A549 (cell line): ENCODE results near the gene TPPP2. TPM values are rescaled to one million over a fixed set of nuclear protein-coding genes. Genes with fewer than 3 reads are reported as not detected.

ENCODE experiments used
- ATAC-seq, 2 experiments: fragments of 200-7000 bp in 1 of 2; fragments of >200 bp in 1 of 2; cut with Nextera tagmentation in 1 of 2; cut with Tn5 transposase in 1 of 2; 3 replicates each; pipeline versions ENCODE4 v1.8.0 to v1.9.1; 2018 to 2020; ENCODE audit warnings: mild to moderate bottlenecking in 1 of 2, moderate library complexity in 1 of 2
- CTCF ChIA-PET: fragments of 300-600 bp; sonication (Branson Sonifier 250); formaldehyde crosslinking; extraction: SDS; loops from one replicate; lab custom pipeline; 2021; ENCODE audit warnings: antibody characterized with exemption, inconsistent platforms; lab: Yijun Ruan, JAX
- POLR2A ChIA-PET: fragments of 350-600 bp; formaldehyde crosslinking; extraction: SDS; loops from one replicate; lab custom pipeline; 2021; ENCODE audit warnings: antibody characterized with exemption, inconsistent platforms; lab: Yijun Ruan, JAX
- DNase-seq, 2 experiments: peaks; one replicate each; pipeline versions ENCODE4 v3.0.0 to v3.0.0-alpha.2; 2011 to 2016; ENCODE audit warnings: low read depth in 1 of 2, low spot score in 1 of 2
- FAIRE-seq: peaks from 2 replicates; lab custom pipeline; 2011; peaks lifted over from hg19 to GRCh38; lab: Jason Lieb, UNC
- H3K27ac ChIP-seq, 2 experiments: fragments of >200 bp; sonication (Bioruptor Twin); formaldehyde crosslinking; 3 replicates each; pipeline ENCODE4 v1.5.1; 2016 to 2017
- H3K4me1 ChIP-seq: fragments of >200 bp; sonication (Bioruptor Twin); formaldehyde crosslinking; 3 replicates; pipeline ENCODE4 v1.6.1; 2016
- H3K4me2 ChIP-seq: fragments of >200 bp; sonication (Bioruptor Twin); formaldehyde crosslinking; 3 replicates; pipeline ENCODE4 v1.6.1; 2016
- H3K4me3 ChIP-seq: fragments of >200 bp; sonication (Bioruptor Twin); formaldehyde crosslinking; 3 replicates; pipeline ENCODE4 v1.5.1; 2016
- H3K9me3 ChIP-seq: fragments of >200 bp; sonication (Bioruptor Twin); formaldehyde crosslinking; 3 replicates; pipeline ENCODE4 v1.6.1; 2016
- BHLHE40 ChIP-seq: IDR thresholded peaks from 2 replicates; pipeline ENCODE4 v1.6.1; 2012; ENCODE audit warnings: low read depth, low read length, inconsistent platforms
- EHF ChIP-seq: fragments of 250-450 bp; sonication (Bioruptor Pico); IDR thresholded peaks from 2 replicates; pipeline ENCODE4 v1.5.0; 2020; ENCODE audit warnings: mild to moderate bottlenecking
- EHMT2 ChIP-seq: fragments of 200-600 bp; sonication (generic); IDR thresholded peaks from 2 replicates; pipeline ENCODE4 v1.6.1; 2016; ENCODE audit warnings: antibody characterized with exemption, low read depth, mild to moderate bottlenecking, moderate library complexity
- FOSL2 ChIP-seq, 2 experiments: fragments of 450-650 bp in 1 of 2; fragments of >200 bp in 1 of 2; sonication (Bioruptor Twin) in 1 of 2; formaldehyde crosslinking; IDR thresholded peaks; 2 replicates each; pipeline versions ENCODE4 v1.5.0 to v1.6.1; 2016 to 2020; ENCODE audit warnings: mild to moderate bottlenecking in 1 of 2, moderate library complexity in 1 of 2
- HDAC2 ChIP-seq: fragments of 200-600 bp; sonication (generic); IDR thresholded peaks from 2 replicates; pipeline ENCODE4 v1.6.1; 2016
- HOXA7 ChIP-seq: fragments of 250-450 bp; sonication (Bioruptor Pico); IDR thresholded peaks from 2 replicates; pipeline ENCODE4 v1.5.0; 2020; ENCODE audit warnings: mild to moderate bottlenecking, moderate library complexity
- HOXB5 ChIP-seq: fragments of 250-450 bp; sonication (Bioruptor Pico); IDR thresholded peaks from 2 replicates; pipeline ENCODE4 v1.5.0; 2020; ENCODE audit warnings: mild to moderate bottlenecking, moderate library complexity
- JUNB ChIP-seq: fragments of >200 bp; sonication (Bioruptor Twin); formaldehyde crosslinking; IDR thresholded peaks from 2 replicates; pipeline ENCODE4 v1.6.1; 2016
- KDM5A ChIP-seq: fragments of 200-600 bp; sonication (generic); IDR thresholded peaks from 2 replicates; pipeline ENCODE4 v1.6.1; 2016; ENCODE audit warnings: antibody characterized with exemption, mild to moderate bottlenecking
- MAZ ChIP-seq: fragments of 150-350 bp; IDR thresholded peaks from 2 replicates; pipeline ENCODE4 v1.6.1; 2014; ENCODE audit warnings: antibody characterized with exemption, low read depth, low read length, borderline replicate concordance
- MYC ChIP-seq: IDR thresholded peaks from 2 replicates; pipeline ENCODE4 v1.6.1; 2012; ENCODE audit warnings: mild to moderate bottlenecking, inconsistent platforms, low read length, improper control_type of control experiment, borderline replicate concordance
- NFE2L2 ChIP-seq: fragments of 150-350 bp; conservative IDR thresholded peaks from 2 replicates; pipeline ENCODE4 v1.6.1; 2014; ENCODE audit warnings: low read length
- NR3C1 ChIP-seq: fragments of >200 bp; sonication (Bioruptor Twin); formaldehyde crosslinking; IDR thresholded peaks from 3 replicates; pipeline ENCODE4 v1.6.1; 2017
- POLR2A ChIP-seq: IDR thresholded peaks from 2 replicates; pipeline ENCODE4 v1.6.1; 2012; ENCODE audit warnings: mild to moderate bottlenecking, low read length
- RAD21 ChIP-seq, 2 experiments: fragments of >200 bp in 1 of 2; sonication (Bioruptor Twin) in 1 of 2; formaldehyde crosslinking in 1 of 2; IDR thresholded peaks in 1 of 2; conservative IDR thresholded peaks in 1 of 2; 2 replicates in 1 of 2; 3 replicates in 1 of 2; pipeline ENCODE4 v1.6.1; 2012 to 2018; ENCODE audit warnings: inconsistent platforms in 1 of 2
- RARB ChIP-seq: fragments of 250-450 bp; sonication (Bioruptor Pico); IDR thresholded peaks from 2 replicates; pipeline ENCODE4 v1.8.0; 2021; ENCODE audit warnings: mild to moderate bottlenecking, moderate library complexity
- RCOR1 ChIP-seq: fragments of 150-350 bp; IDR thresholded peaks from 2 replicates; pipeline ENCODE4 v1.6.1; 2014; ENCODE audit warnings: antibody characterized with exemption, low read length, low read depth
- SMC3 ChIP-seq: fragments of >200 bp; sonication (Bioruptor Twin); formaldehyde crosslinking; IDR thresholded peaks from 3 replicates; pipeline ENCODE4 v1.6.1; 2018; ENCODE audit warnings: inconsistent platforms
- SREBF2 ChIP-seq: fragments of 450-650 bp; IDR thresholded peaks from 2 replicates; pipeline ENCODE4 v1.6.1; 2014; ENCODE audit warnings: mild to moderate bottlenecking, moderate library complexity
- ZFP36 ChIP-seq: fragments of 450-650 bp; IDR thresholded peaks from 2 replicates; pipeline ENCODE4 v1.6.1; 2014; ENCODE audit warnings: borderline replicate concordance; ENCODE audit not compliant: partially characterized antibody
- ZSCAN20 ChIP-seq: fragments of 250-450 bp; sonication (Bioruptor Pico); IDR thresholded peaks from 2 replicates; pipeline ENCODE4 v1.8.0; 2022; ENCODE audit warnings: mild to moderate bottlenecking, moderate library complexity
- WGBS: methylation state at CpG from one replicate; pipeline ENCODE4 v1.1.6; 2017; ENCODE audit errors: missing lambda C conversion rate; 5-methylcytosine and 5-hydroxymethylcytosine counted together
- polyA plus RNA-seq, 4 experiments: library from polyadenylated mRNA; depleted of rRNA in 3 of 4; stranded (reverse); fragments of >200 nt; fragmentation: RNase III in 1 of 4; extraction: RNeasy Plus Mini Kit Qiagen cat#74134 plus additional on column Dnase treatment in 1 of 4; gene quantifications; 2 replicates in 3 of 4; 3 replicates in 1 of 4; pipeline ENCODE4 v1.2.3, GENCODE V29; 2011 to 2017
- TF ChIP-seq, protein P1 (sequence below): fragments of 200-600 bp; sonication (generic); IDR thresholded peaks from 2 replicates; pipeline ENCODE4 v1.6.1; 2016; ENCODE audit warnings: antibody characterized with exemption, mild to moderate bottlenecking, moderate library complexity
- TF ChIP-seq, protein P2 (sequence below): fragments of >200 bp; sonication (Bioruptor Twin); formaldehyde crosslinking; IDR thresholded peaks from 2 replicates; pipeline ENCODE4 v1.6.1; 2016
- TF ChIP-seq, protein P3 (sequence below): fragments of >200 bp; sonication (Bioruptor Twin); formaldehyde crosslinking; IDR thresholded peaks from 3 replicates; pipeline ENCODE4 v1.5.1; 2016
- TF ChIP-seq, protein P4 (sequence below): fragments of 250-450 bp; sonication (Bioruptor Pico); IDR thresholded peaks from 2 replicates; pipeline ENCODE4 v1.5.0; 2020; ENCODE audit warnings: low read depth, mild to moderate bottlenecking, moderate library complexity
- TF ChIP-seq, protein P5 (sequence below): IDR thresholded peaks from 2 replicates; pipeline ENCODE4 v1.6.1; 2012
- TF ChIP-seq, protein P6 (sequence below): IDR thresholded peaks from 2 replicates; pipeline ENCODE4 v1.6.1; 2012

Gene TPPP2
- polyA plus RNA-seq, 2 of the 4 experiments (the other 2 are of a cell fraction): not detected

DNA sequence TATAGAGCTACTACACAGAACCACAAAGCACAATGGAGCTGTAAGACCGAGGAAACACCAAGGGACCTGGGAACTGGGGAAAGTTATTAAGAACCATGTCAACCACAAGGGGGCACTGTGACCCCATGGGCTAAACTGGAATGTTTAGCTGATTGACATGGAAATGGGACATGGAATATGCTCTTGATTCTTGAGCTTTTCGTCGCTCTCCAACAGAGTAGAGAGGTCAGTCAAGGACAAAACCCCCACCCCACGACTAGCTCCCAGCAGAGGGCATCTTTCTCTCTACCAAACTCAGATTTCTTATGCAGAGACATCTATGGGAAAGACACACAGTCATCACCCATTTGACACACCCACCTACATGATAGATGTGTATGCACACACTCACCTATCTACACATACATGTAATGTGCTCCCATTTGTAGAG is 15.2 kb upstream of the TPPP2 start:
- DNase-seq: peak; percentile 76 to 86
- peak; percentile 92 to 95 for ATAC-seq
- FAIRE-seq: no peak
- H3K9me3 ChIP-seq: no peaks in the 10 kb centered on the region
- no peaks in the 10 kb centered on the region for H3K4me1 ChIP-seq
- H3K27ac ChIP-seq: no peak overlapping the region
- CTCF ChIA-PET: interaction anchor here (0.5 to 16.3 kb wide), 50 partner anchors 9 to 669 kb away, joined by 3 to 323 read pairs (median 6); partner anchors contain the start of genes ARHGEF40, NDRG2, RNASE13 and RNASE7
- H3K4me2 ChIP-seq: peak overlapping the region; percentile 45
- WGBS: 3% methylated on average over 4 of the region's 4 CpGs
- TF ChIP-seq RAD21 (conservative IDR thresholded peaks at IDR 0.05 in 1 of 2, IDR thresholded peaks at IDR 0.05 in 1 of 2) (peak; percentile 90 to 96), KDM5A (no peak), RCOR1 (no peak), MAZ (no peak), POLR2A (no peak), ZFP36 (no peak), FOSL2 (IDR thresholded peaks at IDR 0.05) (no peak), FOSL2 (CRISPR knock-in tag; IDR thresholded peaks at IDR 0.05) (no peak), JUNB (no peak), RARB (CRISPR knock-in tag) (no peak), SREBF2 (no peak), SMC3 (peak; percentile 92), HOXA7 (CRISPR knock-in tag) (no peak)
- TF ChIP-seq, protein P1, sequence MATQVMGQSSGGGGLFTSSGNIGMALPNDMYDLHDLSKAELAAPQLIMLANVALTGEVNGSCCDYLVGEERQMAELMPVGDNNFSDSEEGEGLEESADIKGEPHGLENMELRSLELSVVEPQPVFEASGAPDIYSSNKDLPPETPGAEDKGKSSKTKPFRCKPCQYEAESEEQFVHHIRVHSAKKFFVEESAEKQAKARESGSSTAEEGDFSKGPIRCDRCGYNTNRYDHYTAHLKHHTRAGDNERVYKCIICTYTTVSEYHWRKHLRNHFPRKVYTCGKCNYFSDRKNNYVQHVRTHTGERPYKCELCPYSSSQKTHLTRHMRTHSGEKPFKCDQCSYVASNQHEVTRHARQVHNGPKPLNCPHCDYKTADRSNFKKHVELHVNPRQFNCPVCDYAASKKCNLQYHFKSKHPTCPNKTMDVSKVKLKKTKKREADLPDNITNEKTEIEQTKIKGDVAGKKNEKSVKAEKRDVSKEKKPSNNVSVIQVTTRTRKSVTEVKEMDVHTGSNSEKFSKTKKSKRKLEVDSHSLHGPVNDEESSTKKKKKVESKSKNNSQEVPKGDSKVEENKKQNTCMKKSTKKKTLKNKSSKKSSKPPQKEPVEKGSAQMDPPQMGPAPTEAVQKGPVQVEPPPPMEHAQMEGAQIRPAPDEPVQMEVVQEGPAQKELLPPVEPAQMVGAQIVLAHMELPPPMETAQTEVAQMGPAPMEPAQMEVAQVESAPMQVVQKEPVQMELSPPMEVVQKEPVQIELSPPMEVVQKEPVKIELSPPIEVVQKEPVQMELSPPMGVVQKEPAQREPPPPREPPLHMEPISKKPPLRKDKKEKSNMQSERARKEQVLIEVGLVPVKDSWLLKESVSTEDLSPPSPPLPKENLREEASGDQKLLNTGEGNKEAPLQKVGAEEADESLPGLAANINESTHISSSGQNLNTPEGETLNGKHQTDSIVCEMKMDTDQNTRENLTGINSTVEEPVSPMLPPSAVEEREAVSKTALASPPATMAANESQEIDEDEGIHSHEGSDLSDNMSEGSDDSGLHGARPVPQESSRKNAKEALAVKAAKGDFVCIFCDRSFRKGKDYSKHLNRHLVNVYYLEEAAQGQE: no peak
- TF ChIP-seq, protein P2, sequence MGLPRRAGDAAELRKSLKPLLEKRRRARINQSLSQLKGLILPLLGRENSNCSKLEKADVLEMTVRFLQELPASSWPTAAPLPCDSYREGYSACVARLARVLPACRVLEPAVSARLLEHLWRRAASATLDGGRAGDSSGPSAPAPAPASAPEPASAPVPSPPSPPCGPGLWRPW: no peak
- TF ChIP-seq, protein P3, sequence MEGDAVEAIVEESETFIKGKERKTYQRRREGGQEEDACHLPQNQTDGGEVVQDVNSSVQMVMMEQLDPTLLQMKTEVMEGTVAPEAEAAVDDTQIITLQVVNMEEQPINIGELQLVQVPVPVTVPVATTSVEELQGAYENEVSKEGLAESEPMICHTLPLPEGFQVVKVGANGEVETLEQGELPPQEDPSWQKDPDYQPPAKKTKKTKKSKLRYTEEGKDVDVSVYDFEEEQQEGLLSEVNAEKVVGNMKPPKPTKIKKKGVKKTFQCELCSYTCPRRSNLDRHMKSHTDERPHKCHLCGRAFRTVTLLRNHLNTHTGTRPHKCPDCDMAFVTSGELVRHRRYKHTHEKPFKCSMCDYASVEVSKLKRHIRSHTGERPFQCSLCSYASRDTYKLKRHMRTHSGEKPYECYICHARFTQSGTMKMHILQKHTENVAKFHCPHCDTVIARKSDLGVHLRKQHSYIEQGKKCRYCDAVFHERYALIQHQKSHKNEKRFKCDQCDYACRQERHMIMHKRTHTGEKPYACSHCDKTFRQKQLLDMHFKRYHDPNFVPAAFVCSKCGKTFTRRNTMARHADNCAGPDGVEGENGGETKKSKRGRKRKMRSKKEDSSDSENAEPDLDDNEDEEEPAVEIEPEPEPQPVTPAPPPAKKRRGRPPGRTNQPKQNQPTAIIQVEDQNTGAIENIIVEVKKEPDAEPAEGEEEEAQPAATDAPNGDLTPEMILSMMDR: peak; percentile 93
- no peak overlapping the region for H3K4me3 ChIP-seq
- POLR2A ChIA-PET: interaction anchor here (0.6 to 2.5 kb wide), 6 partner anchors 25 to 672 kb away, joined by 3 to 18 read pairs (median 4); no protein-coding TSS in a partner anchor

DNA sequence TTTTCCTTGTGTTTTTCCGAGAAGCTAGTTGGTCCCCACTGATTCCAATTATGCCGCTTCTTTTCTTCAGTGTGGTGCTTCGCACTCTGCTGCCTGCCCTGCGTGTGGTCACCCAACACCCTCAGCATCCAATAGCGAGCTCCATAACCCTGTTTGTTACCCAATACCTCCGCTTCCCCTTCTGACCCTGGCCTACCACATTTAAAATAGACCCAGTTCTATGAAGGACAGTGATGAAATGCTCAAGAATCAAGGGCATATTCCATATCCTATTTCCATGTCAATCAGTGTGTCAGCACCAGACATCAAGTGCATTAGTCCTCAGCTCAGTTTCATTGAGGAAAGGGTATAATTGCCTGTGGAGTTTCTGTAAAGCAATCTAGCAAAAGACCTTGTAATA is 14.7 kb upstream of the TPPP2 start:
- Histone ChIP-seq H3K27ac (no peak overlapping the region), H3K4me1 (no peaks in the 10 kb centered on the region), H3K4me3 (no peak overlapping the region), H3K9me3 (no peaks in the 10 kb centered on the region), H3K4me2 (no peak overlapping the region)
- ChIA-PET POLR2A (interaction anchor here (0.6 to 2.5 kb wide), 5 partner anchors 54 to 672 kb away, joined by 3 to 18 read pairs (median 3); no protein-coding TSS in a partner anchor), CTCF (interaction anchor here (0.5 to 16.3 kb wide), 45 partner anchors 8 to 462 kb away, joined by 3 to 323 read pairs (median 6); partner anchors contain the start of genes ARHGEF40, NDRG2, RNASE13 and RNASE7)
- WGBS: 48% methylated on average over 6 of the region's 6 CpGs
- DNase-seq: no peak
- no peak for FAIRE-seq
- TF ChIP-seq, protein P2: no peak
- TF ChIP-seq, protein P3: no peak
- TF ChIP-seq, protein P4, sequence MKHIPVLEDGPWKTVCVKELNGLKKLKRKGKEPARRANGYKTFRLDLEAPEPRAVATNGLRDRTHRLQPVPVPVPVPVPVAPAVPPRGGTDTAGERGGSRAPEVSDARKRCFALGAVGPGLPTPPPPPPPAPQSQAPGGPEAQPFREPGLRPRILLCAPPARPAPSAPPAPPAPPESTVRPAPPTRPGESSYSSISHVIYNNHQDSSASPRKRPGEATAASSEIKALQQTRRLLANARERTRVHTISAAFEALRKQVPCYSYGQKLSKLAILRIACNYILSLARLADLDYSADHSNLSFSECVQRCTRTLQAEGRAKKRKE (CRISPR knock-in tag): no peak
- TF ChIP-seq EHF (CRISPR knock-in tag): no peak
- no peak for TF ChIP-seq NFE2L2
- TF ChIP-seq, protein P5, sequence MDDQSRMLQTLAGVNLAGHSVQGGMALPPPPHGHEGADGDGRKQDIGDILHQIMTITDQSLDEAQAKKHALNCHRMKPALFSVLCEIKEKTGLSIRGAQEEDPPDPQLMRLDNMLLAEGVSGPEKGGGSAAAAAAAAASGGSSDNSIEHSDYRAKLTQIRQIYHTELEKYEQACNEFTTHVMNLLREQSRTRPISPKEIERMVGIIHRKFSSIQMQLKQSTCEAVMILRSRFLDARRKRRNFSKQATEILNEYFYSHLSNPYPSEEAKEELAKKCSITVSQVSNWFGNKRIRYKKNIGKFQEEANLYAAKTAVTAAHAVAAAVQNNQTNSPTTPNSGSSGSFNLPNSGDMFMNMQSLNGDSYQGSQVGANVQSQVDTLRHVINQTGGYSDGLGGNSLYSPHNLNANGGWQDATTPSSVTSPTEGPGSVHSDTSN: no peak
- TF ChIP-seq, protein P6, sequence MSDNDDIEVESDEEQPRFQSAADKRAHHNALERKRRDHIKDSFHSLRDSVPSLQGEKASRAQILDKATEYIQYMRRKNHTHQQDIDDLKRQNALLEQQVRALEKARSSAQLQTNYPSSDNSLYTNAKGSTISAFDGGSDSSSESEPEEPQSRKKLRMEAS: no peak
- TF ChIP-seq ZSCAN20 (CRISPR knock-in tag): no peak
- no peak for TF ChIP-seq BHLHE40
- no peak for TF ChIP-seq NR3C1
- no peak for TF ChIP-seq HDAC2
- no peak for TF ChIP-seq MYC
- TF ChIP-seq EHMT2: no peak
- no peak for TF ChIP-seq HOXB5 (CRISPR knock-in tag)
- no peak for TF ChIP-seq POLR2A
- no peak for ATAC-seq
